HepG2 (cell line): Measurements from ENCODE around the gene ALK.

Source experiments
- MXI1 ChIP-seq: IDR thresholded peaks from 3 replicates; pipeline ENCODE4 v1.6.1; 2012; ENCODE audit warnings: low read depth, low read length, inconsistent platforms, borderline replicate concordance
- NCOA2 ChIP-seq: sonication (generic); formaldehyde crosslinking; IDR thresholded peaks from 2 replicates; pipeline ENCODE4 v1.8.0; 2022; ENCODE audit warnings: inconsistent platforms
- POLR2A ChIP-seq, 2 experiments: IDR thresholded peaks; 2 replicates each; pipeline ENCODE4 v1.6.1; 2011; ENCODE audit warnings: low read depth in 2 of 2, low read length in 2 of 2, mild to moderate bottlenecking in 1 of 2, moderate library complexity in 1 of 2; ENCODE audit not compliant: insufficient read depth in 1 of 2
- ZNF296 ChIP-seq: sonication (generic); formaldehyde crosslinking; conservative IDR thresholded peaks from 2 replicates; pipeline ENCODE4 v1.5.0; 2020; ENCODE audit warnings: mild to moderate bottlenecking, missing genetic modification reagents
- ZNF878 ChIP-seq: sonication (generic); formaldehyde crosslinking; IDR thresholded peaks from 2 replicates; pipeline ENCODE4 v1.8.1; 2023; ENCODE audit warnings: mild to moderate bottlenecking, missing genetic modification reagents, moderate library complexity
- TF ChIP-seq, protein P1 (sequence below): sonication (generic); formaldehyde crosslinking; IDR thresholded peaks from 2 replicates; pipeline ENCODE4 v1.4.0; 2020; ENCODE audit warnings: missing genetic modification reagents
- TF ChIP-seq, protein P2 (sequence below): sonication (generic); formaldehyde crosslinking; IDR thresholded peaks from 2 replicates; pipeline ENCODE4 v1.5.0; 2020; ENCODE audit warnings: mild to moderate bottlenecking, missing genetic modification reagents, moderate library complexity

DNA sequence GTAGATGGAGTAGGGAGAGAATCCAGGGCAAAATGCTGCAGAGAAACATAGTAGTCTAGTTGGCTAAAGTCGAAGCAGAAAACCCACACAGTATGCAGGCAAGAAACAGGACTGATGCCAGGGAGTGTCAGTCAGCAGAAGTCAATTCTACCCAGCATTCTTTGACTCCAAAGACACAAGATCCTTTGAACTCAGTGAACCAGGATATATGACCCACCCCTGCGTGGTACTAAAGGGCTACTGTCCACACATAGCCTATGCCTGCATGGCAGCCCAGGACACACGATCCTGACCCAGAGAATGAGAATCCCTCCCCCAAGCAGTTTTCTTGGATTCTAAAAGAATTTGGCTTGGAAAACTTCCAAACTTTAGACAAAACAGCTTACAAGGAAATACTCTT, 42.5 kb downstream of the ALK start:
- TF ChIP-seq, protein P1, sequence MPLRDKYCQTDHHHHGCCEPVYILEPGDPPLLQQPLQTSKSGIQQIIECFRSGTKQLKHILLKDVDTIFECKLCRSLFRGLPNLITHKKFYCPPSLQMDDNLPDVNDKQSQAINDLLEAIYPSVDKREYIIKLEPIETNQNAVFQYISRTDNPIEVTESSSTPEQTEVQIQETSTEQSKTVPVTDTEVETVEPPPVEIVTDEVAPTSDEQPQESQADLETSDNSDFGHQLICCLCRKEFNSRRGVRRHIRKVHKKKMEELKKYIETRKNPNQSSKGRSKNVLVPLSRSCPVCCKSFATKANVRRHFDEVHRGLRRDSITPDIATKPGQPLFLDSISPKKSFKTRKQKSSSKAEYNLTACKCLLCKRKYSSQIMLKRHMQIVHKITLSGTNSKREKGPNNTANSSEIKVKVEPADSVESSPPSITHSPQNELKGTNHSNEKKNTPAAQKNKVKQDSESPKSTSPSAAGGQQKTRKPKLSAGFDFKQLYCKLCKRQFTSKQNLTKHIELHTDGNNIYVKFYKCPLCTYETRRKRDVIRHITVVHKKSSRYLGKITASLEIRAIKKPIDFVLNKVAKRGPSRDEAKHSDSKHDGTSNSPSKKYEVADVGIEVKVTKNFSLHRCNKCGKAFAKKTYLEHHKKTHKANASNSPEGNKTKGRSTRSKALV (CRISPR knock-in tag): no peak
- no peak for TF ChIP-seq NCOA2 (CRISPR knock-in tag)
- TF ChIP-seq POLR2A (IDR thresholded peaks at IDR 0.05; ENCODE audit: insufficient read depth in 1 of 2, low read depth in 2 of 2, low read length in 2 of 2): no peak
- TF ChIP-seq MXI1: no peak
- TF ChIP-seq, protein P2, sequence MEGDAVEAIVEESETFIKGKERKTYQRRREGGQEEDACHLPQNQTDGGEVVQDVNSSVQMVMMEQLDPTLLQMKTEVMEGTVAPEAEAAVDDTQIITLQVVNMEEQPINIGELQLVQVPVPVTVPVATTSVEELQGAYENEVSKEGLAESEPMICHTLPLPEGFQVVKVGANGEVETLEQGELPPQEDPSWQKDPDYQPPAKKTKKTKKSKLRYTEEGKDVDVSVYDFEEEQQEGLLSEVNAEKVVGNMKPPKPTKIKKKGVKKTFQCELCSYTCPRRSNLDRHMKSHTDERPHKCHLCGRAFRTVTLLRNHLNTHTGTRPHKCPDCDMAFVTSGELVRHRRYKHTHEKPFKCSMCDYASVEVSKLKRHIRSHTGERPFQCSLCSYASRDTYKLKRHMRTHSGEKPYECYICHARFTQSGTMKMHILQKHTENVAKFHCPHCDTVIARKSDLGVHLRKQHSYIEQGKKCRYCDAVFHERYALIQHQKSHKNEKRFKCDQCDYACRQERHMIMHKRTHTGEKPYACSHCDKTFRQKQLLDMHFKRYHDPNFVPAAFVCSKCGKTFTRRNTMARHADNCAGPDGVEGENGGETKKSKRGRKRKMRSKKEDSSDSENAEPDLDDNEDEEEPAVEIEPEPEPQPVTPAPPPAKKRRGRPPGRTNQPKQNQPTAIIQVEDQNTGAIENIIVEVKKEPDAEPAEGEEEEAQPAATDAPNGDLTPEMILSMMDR (CRISPR knock-in tag): no peak
- TF ChIP-seq ZNF878: no peak
- TF ChIP-seq ZNF296 (CRISPR knock-in tag): no peak
